H9 (cell line): ENCODE data around the gene GRB2. TPM values are rescaled to one million over a fixed set of nuclear protein-coding genes. Genes with fewer than 3 reads are reported as not detected.

ENCODE experiments used
- DNase-seq: peaks from one replicate; pipeline ENCODE4 v3.0.0-alpha.2; 2017
- H2AFZ ChIP-seq: one replicate; pipeline ENCODE4 v1.6.1; 2013; ENCODE audit warnings: mild to moderate bottlenecking, low read length, control low read depth, moderate library complexity
- H2AK5ac ChIP-seq: 2 replicates; pipeline ENCODE4 v1.6.1; 2013; ENCODE audit warnings: low read length, control low read depth, mixed read lengths; ENCODE audit not compliant: insufficient read length
- H2BK120ac ChIP-seq: one replicate; pipeline ENCODE4 v1.6.1; 2013; ENCODE audit warnings: low read depth, mild to moderate bottlenecking, low read length, control low read depth, inconsistent platforms; ENCODE audit not compliant: poor library complexity, severe bottlenecking
- H2BK12ac ChIP-seq: 2 replicates; pipeline ENCODE4 v1.6.1; 2013; ENCODE audit warnings: low read length, control low read depth, mixed read lengths, low read depth; ENCODE audit not compliant: insufficient read length
- H2BK15ac ChIP-seq: 2 replicates; pipeline ENCODE4 v1.6.1; 2013; ENCODE audit warnings: low read depth, low read length, control low read depth
- H2BK20ac ChIP-seq: one replicate; pipeline ENCODE4 v1.6.1; 2013; ENCODE audit warnings: low read depth, mild to moderate bottlenecking, low read length, control low read depth, inconsistent platforms; ENCODE audit not compliant: poor library complexity, severe bottlenecking
- H2BK5ac ChIP-seq: 2 replicates; pipeline ENCODE4 v1.6.1; 2013; ENCODE audit warnings: low read length, control low read depth, mixed read lengths; ENCODE audit not compliant: insufficient read length
- H3K14ac ChIP-seq: 2 replicates; pipeline ENCODE4 v1.6.1; 2013; ENCODE audit warnings: low read length, control low read depth; ENCODE audit not compliant: insufficient read depth
- H3K18ac ChIP-seq: 2 replicates; pipeline ENCODE4 v1.6.1; 2013; ENCODE audit warnings: low read depth, mild to moderate bottlenecking, mixed read lengths, low read length, control low read depth; ENCODE audit not compliant: insufficient read length
- H3K23ac ChIP-seq: 2 replicates; pipeline ENCODE4 v1.6.1; 2013; ENCODE audit warnings: low read length, control low read depth, mixed read lengths, low read depth; ENCODE audit not compliant: insufficient read length
- H3K23me2 ChIP-seq: 2 replicates; pipeline ENCODE4 v1.6.1; 2013; ENCODE audit warnings: low read depth, mild to moderate bottlenecking, mixed read lengths, low read length, control low read depth; ENCODE audit not compliant: insufficient read length, poor library complexity, severe bottlenecking
- H3K27ac ChIP-seq: 2 replicates; pipeline ENCODE4 v1.5.1; 2013; ENCODE audit warnings: low read length, control low read depth, mixed read lengths, low read depth; ENCODE audit not compliant: insufficient read length
- H3K27me3 ChIP-seq: 2 replicates; pipeline ENCODE4 v1.6.1; 2013; ENCODE audit warnings: low read length, control low read depth, inconsistent platforms; ENCODE audit not compliant: insufficient read depth
- H3K4ac ChIP-seq: 2 replicates; pipeline ENCODE4 v1.6.1; 2013; ENCODE audit warnings: low read depth, mild to moderate bottlenecking, control low read depth, inconsistent platforms, low read length, moderate library complexity
- H3K4me1 ChIP-seq: 2 replicates; pipeline ENCODE4 v1.6.1; 2013; ENCODE audit warnings: low read length, control low read depth, inconsistent platforms; ENCODE audit not compliant: insufficient read depth
- H3K4me2 ChIP-seq: 2 replicates; pipeline ENCODE4 v1.6.1; 2013; ENCODE audit warnings: low read length, control low read depth, mixed read lengths; ENCODE audit not compliant: insufficient read length, insufficient read depth
- H3K56ac ChIP-seq: 2 replicates; pipeline ENCODE4 v1.6.1; 2013; ENCODE audit warnings: low read depth, mild to moderate bottlenecking, mixed read lengths, low read length, control low read depth; ENCODE audit not compliant: insufficient read length
- H3K79me1 ChIP-seq: 2 replicates; pipeline ENCODE4 v1.6.1; 2013; ENCODE audit warnings: low read depth, mild to moderate bottlenecking, moderate library complexity, low read length, control low read depth, inconsistent platforms; ENCODE audit not compliant: insufficient read depth, poor library complexity, severe bottlenecking
- H3K79me2 ChIP-seq: 2 replicates; pipeline ENCODE4 v1.6.1; 2013; ENCODE audit warnings: low read length, control low read depth, inconsistent platforms; ENCODE audit not compliant: insufficient read depth
- H3K9ac ChIP-seq: 2 replicates; pipeline ENCODE4 v1.6.1; 2013; ENCODE audit warnings: low read length, control low read depth, mixed read lengths; ENCODE audit not compliant: insufficient read length; ENCODE audit errors: extremely low read depth
- H3K9me3 ChIP-seq: one replicate; pipeline ENCODE4 v1.6.1; 2013; ENCODE audit warnings: low read depth, low read length, inconsistent platforms; ENCODE audit not compliant: control insufficient read depth
- H3T11ph ChIP-seq: one replicate; pipeline ENCODE4 v1.6.1; 2013; ENCODE audit warnings: mild to moderate bottlenecking, low read length, control low read depth, inconsistent platforms
- H4K20me1 ChIP-seq: one replicate; pipeline ENCODE4 v1.6.1; 2013; ENCODE audit not compliant: control insufficient read depth, insufficient read length, insufficient read depth
- H4K5ac ChIP-seq: 2 replicates; pipeline ENCODE4 v1.6.1; 2013; ENCODE audit warnings: low read depth, mild to moderate bottlenecking, mixed read lengths, low read length, control low read depth; ENCODE audit not compliant: insufficient read length
- H4K8ac ChIP-seq: replicated peaks from 2 replicates; pipeline ENCODE4 v1.6.1; 2013; ENCODE audit warnings: low read length, control low read depth, mixed read lengths, low read depth; ENCODE audit not compliant: insufficient read length
- H4K91ac ChIP-seq: 2 replicates; pipeline ENCODE4 v1.6.1; 2013; ENCODE audit warnings: low read depth, mild to moderate bottlenecking, moderate library complexity, mixed read lengths, low read length, control low read depth; ENCODE audit not compliant: insufficient read length
- H3K27ac Mint-ChIP-seq, 3 experiments: 2 replicates in 2 of 3; 3 replicates in 1 of 3; pipeline ENCODE4 v1.8.0; 2020 to 2021; ENCODE audit warnings: mixed read lengths in 3 of 3, mild to moderate bottlenecking in 1 of 3, moderate library complexity in 1 of 3
- H3K27me3 Mint-ChIP-seq: 2 replicates; pipeline ENCODE4 v1.8.0; 2021; ENCODE audit warnings: low read depth, mild to moderate bottlenecking, moderate library complexity, mixed read lengths
- H3K36me3 Mint-ChIP-seq, 3 experiments: 2 replicates in 2 of 3; 3 replicates in 1 of 3; pipeline ENCODE4 v1.8.0; 2020 to 2021; ENCODE audit warnings: low read depth in 3 of 3, mixed read lengths in 3 of 3; ENCODE audit not compliant: insufficient read depth in 1 of 3
- H3K4me1 Mint-ChIP-seq, 2 experiments: 2 replicates each; pipeline ENCODE4 v1.8.0; 2020; ENCODE audit warnings: mixed read lengths in 2 of 2
- H3K4me3 Mint-ChIP-seq, 2 experiments: 2 replicates in 1 of 2; 3 replicates in 1 of 2; pipeline ENCODE4 v1.8.0; 2020 to 2021; ENCODE audit warnings: mild to moderate bottlenecking in 2 of 2, mixed read lengths in 2 of 2, moderate library complexity in 1 of 2
- H3K9me3 Mint-ChIP-seq, 2 experiments: 2 replicates in 1 of 2; 3 replicates in 1 of 2; pipeline ENCODE4 v1.8.0; 2020; ENCODE audit warnings: mild to moderate bottlenecking in 2 of 2, mixed read lengths in 2 of 2, moderate library complexity in 1 of 2
- WGBS: extraction: QIAGEN DNeasy Blood & Tissue Kit; methylation state at CpG from one replicate; pipeline ENCODE4 v1.1.7; 2013; ENCODE audit warnings: missing lambda C conversion rate, low lambda C conversion rate, mixed read lengths; ENCODE audit not compliant: insufficient read length; ENCODE audit errors: extremely low coverage; 5-methylcytosine and 5-hydroxymethylcytosine counted together
- total RNA-seq: library from RNA; stranded (reverse); gene quantifications from 2 replicates; pipeline ENCODE4 v1.2.1, GENCODE V29; 2021
- TF ChIP-seq, protein P1 (sequence below): fragments of 200-600 bp; sonication (generic); conservative IDR thresholded peaks from 3 replicates; pipeline ENCODE4 v1.8.0; 2021; ENCODE audit warnings: antibody characterized with exemption, mild to moderate bottlenecking

The GRB2 gene
- total RNA-seq, 1 experiment from 2014 or later: 91.7 TPM

- DNase-seq: no peak
- H3K9me3 Mint-ChIP-seq: no peaks in the 10 kb centered on the region
- no peak overlapping the region for H3K27ac ChIP-seq
- no peak overlapping the region for H2BK5ac ChIP-seq
- no peaks in the 10 kb centered on the region for H4K20me1 ChIP-seq
- H3K36me3 Mint-ChIP-seq: no peaks in the 10 kb centered on the region; a peak in 1 of 7 replicates
- no peak overlapping the region for H3K4me3 Mint-ChIP-seq
- peak overlapping the region in 1 of 3 experiments; percentile 14; a peak in 2 of 7 replicates for H3K27ac Mint-ChIP-seq
- H3K23me2 ChIP-seq: no peaks in the 10 kb centered on the region
- TF ChIP-seq, protein P1, sequence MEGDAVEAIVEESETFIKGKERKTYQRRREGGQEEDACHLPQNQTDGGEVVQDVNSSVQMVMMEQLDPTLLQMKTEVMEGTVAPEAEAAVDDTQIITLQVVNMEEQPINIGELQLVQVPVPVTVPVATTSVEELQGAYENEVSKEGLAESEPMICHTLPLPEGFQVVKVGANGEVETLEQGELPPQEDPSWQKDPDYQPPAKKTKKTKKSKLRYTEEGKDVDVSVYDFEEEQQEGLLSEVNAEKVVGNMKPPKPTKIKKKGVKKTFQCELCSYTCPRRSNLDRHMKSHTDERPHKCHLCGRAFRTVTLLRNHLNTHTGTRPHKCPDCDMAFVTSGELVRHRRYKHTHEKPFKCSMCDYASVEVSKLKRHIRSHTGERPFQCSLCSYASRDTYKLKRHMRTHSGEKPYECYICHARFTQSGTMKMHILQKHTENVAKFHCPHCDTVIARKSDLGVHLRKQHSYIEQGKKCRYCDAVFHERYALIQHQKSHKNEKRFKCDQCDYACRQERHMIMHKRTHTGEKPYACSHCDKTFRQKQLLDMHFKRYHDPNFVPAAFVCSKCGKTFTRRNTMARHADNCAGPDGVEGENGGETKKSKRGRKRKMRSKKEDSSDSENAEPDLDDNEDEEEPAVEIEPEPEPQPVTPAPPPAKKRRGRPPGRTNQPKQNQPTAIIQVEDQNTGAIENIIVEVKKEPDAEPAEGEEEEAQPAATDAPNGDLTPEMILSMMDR: no peak
- H4K5ac ChIP-seq: no peak overlapping the region
- no peak overlapping the region for H3T11ph ChIP-seq
- no peak overlapping the region for H3K4ac ChIP-seq
- H3K79me1 ChIP-seq: peaks cover 4% of the 10 kb centered on the region
- H4K8ac ChIP-seq: no peak overlapping the region
- no peak overlapping the region for H2BK12ac ChIP-seq
- H3K4me1 Mint-ChIP-seq: peaks cover 29 to 30% of the 10 kb centered on the region in 2 experiments
- H3K79me2 ChIP-seq: peaks cover 7% of the 10 kb centered on the region; the same call in 1 of the 2 replicates
- no peak overlapping the region for H2AK5ac ChIP-seq
- H2BK20ac ChIP-seq: no peak overlapping the region
- H3K9ac ChIP-seq: no peak overlapping the region
- no peak overlapping the region for H3K4me2 ChIP-seq
- H3K14ac ChIP-seq: no peak overlapping the region
- H3K56ac ChIP-seq: no peak overlapping the region
- no peaks in the 10 kb centered on the region for H3K4me1 ChIP-seq
- H3K18ac ChIP-seq: no peak overlapping the region
- no peaks in the 10 kb centered on the region for H3K9me3 ChIP-seq
- no peaks in the 10 kb centered on the region for H3K27me3 ChIP-seq
- no CpG with 5 or more reads among the region's 2 CpGs for WGBS
- H2BK15ac ChIP-seq: no peak overlapping the region
- H2AFZ ChIP-seq: no peak overlapping the region
- H3K27me3 Mint-ChIP-seq: no peaks in the 10 kb centered on the region
- H2BK120ac ChIP-seq: no peak overlapping the region
- no peak overlapping the region for H3K23ac ChIP-seq
- no peak overlapping the region for H4K91ac ChIP-seq
These were observed 41.4 kb downstream of the GRB2 start for GRCh38 chr17:75364078-75364477.
